ENCODE data around the gene TFEB. TPM values are rescaled to one million over a fixed set of nuclear protein-coding genes. Genes with fewer than 3 reads are reported as not detected.
"Not testable (repeated sequence)": the region's sequence is repeated elsewhere in the genome, so short reads cannot be mapped to it uniquely, and the experiment has no call there.

TFEB gene
- total RNA-seq, 2 donors from 2014 or later: 36.0 to 40.1 TPM

- no peak overlapping the region for H3K27ac Mint-ChIP-seq
- peaks cover 4% of the 10 kb centered on the region for H3K36me3 Mint-ChIP-seq
- ATAC-seq (no peak), DNase-seq (ENCODE audit: low spot score) (no peak)
- H3K4me3 Mint-ChIP-seq: no peak overlapping the region
- peaks cover 0 to 8% of the 10 kb centered on the region in 2 donors for H3K4me1 Mint-ChIP-seq (ENCODE audit: low read depth in 2 of 2)
- H3K9me3 Mint-ChIP-seq: no peaks in the 10 kb centered on the region
- no peaks in the 10 kb centered on the region for H3K27me3 Mint-ChIP-seq
Observed at GRCh38 chr6:41771058-41771983, 35.9 kb upstream of the TFEB start.

GRCh38 chr6:41770381-41771057 lies 35.1 kb upstream of the TFEB start:
- ATAC-seq: no peak
- H3K4me1 Mint-ChIP-seq (ENCODE audit: low read depth in 2 of 2): peaks cover 0 to 8% of the 10 kb centered on the region in 2 donors
- H3K4me3 Mint-ChIP-seq: no peak overlapping the region
- no peak overlapping the region for H3K27ac Mint-ChIP-seq
- no peak for DNase-seq (ENCODE audit: low spot score)
- H3K36me3 Mint-ChIP-seq: peaks cover 4% of the 10 kb centered on the region
- H3K9me3 Mint-ChIP-seq: no peaks in the 10 kb centered on the region
- H3K27me3 Mint-ChIP-seq: no peaks in the 10 kb centered on the region

DNA sequence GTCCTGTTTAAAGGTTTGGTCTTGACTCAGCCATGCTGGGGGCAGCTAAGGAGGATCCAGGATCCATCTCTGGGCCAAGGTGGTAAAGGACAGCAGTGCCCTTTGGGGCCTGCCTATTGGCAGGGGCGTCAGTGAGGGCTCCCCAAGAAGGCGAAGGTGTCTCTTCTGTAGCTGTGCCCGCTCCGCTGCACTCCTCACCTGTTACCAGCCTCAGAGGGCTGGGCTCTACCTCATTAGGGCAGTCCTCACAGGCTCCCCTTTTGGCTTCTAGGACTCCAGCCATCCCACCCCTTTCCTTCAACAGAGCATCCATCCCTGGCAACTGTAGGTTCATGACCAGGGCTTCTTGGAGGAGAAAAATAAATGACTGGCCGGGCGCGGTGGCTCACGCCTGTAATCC lies 34.0 kb upstream of the TFEB start:
- H3K9me3 Mint-ChIP-seq: no peaks in the 10 kb centered on the region
- DNase-seq (ENCODE audit: low spot score) (no peak), ATAC-seq (no peak)
- H3K27me3 Mint-ChIP-seq: no peaks in the 10 kb centered on the region
- H3K36me3 Mint-ChIP-seq: peaks cover 3% of the 10 kb centered on the region
- H3K4me1 Mint-ChIP-seq (ENCODE audit: low read depth in 2 of 2): peaks cover 0 to 8% of the 10 kb centered on the region in 2 donors
- H3K27ac Mint-ChIP-seq: no peak overlapping the region
- H3K4me3 Mint-ChIP-seq: no peak overlapping the region

DNA sequence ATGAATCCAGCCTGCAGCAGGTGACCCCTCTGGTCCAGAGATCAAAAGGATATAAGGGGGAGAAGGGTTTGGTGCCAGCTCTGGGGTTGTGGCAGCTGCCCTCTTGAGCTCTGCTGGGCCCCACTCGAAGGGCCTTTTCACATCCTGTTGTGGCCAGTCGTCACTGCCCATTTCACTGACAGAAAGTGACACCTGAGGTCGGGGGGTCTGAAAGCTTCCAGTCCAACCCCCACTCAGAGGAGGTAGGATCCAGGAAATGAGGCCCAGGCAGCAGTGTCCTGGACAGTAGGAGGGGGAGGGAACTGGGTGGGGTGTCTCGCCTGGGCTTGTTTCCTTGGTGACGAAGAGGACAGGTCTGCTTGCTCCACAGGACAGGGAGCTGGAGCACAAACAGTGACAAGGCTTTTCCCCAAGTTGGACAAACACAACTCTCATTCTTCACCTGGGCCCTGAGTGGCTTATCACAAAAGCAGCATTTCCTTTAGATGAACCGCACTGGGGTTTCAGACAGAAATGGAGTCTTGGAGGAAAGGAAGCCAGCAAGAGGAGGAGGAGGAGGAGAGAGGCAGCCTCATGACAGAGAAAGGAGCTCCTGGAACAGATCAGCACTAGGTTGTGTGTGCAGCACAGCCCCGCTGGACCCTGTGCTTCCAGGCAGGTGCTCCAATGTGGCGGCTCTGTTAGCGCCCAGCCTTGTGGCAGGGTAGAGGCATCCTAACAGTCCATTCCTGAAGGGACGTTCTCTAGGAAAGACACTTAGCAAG lies 33.3 kb upstream of the TFEB start:
- Mint-ChIP-seq H3K36me3 (no peaks in the 10 kb centered on the region), H3K4me3 (no peak overlapping the region), H3K9me3 (no peaks in the 10 kb centered on the region), H3K27me3 (no peaks in the 10 kb centered on the region), H3K27ac (no peak overlapping the region), H3K4me1 (ENCODE audit: low read depth in 2 of 2) (peaks cover 0 to 8% of the 10 kb centered on the region in 2 donors)
- DNase-seq (ENCODE audit: low spot score) (no peak), ATAC-seq (peak in 1 of 2 donors; percentile 19)

GRCh38 chr6:41767112-41767833 lies 31.9 kb upstream of the TFEB start:
- ATAC-seq: no peak
- no peak for DNase-seq (ENCODE audit: low spot score)
- Mint-ChIP-seq H3K27ac (no peak overlapping the region), H3K4me1 (ENCODE audit: low read depth in 2 of 2) (peaks cover 0 to 8% of the 10 kb centered on the region in 2 donors), H3K9me3 (no peaks in the 10 kb centered on the region), H3K36me3 (no peaks in the 10 kb centered on the region), H3K4me3 (no peak overlapping the region), H3K27me3 (no peaks in the 10 kb centered on the region)

- ATAC-seq; H3K27me3 Mint-ChIP-seq; H3K36me3 Mint-ChIP-seq; H3K9me3 Mint-ChIP-seq; H3K27ac Mint-ChIP-seq; H3K4me3 Mint-ChIP-seq; H3K4me1 Mint-ChIP-seq (ENCODE audit: low read depth in 2 of 2); DNase-seq (ENCODE audit: low spot score): not testable (repeated sequence)
Observed at GRCh38 chr6:41766043-41766664, 30.7 kb upstream of the TFEB start.

- DNase-seq (ENCODE audit: low spot score): no peak
- Mint-ChIP-seq H3K27ac (no peak overlapping the region), H3K4me3 (no peak overlapping the region), H3K27me3 (no peaks in the 10 kb centered on the region), H3K36me3 (no peaks in the 10 kb centered on the region), H3K9me3 (no peaks in the 10 kb centered on the region), H3K4me1 (ENCODE audit: low read depth in 2 of 2) (peaks cover 0 to 4% of the 10 kb centered on the region in 2 donors)
- ATAC-seq: no peak
Observed at GRCh38 chr6:41763470-41763869, 28.1 kb upstream of the TFEB start.

GRCh38 chr6:41759905-41760579 lies 24.6 kb upstream of the TFEB start:
- Mint-ChIP-seq H3K27me3 (peaks cover 0 to 3% of the 10 kb centered on the region in 2 donors), H3K27ac (no peak overlapping the region)
- peak in 1 of 2 donors; percentile 37 for ATAC-seq

DNA sequence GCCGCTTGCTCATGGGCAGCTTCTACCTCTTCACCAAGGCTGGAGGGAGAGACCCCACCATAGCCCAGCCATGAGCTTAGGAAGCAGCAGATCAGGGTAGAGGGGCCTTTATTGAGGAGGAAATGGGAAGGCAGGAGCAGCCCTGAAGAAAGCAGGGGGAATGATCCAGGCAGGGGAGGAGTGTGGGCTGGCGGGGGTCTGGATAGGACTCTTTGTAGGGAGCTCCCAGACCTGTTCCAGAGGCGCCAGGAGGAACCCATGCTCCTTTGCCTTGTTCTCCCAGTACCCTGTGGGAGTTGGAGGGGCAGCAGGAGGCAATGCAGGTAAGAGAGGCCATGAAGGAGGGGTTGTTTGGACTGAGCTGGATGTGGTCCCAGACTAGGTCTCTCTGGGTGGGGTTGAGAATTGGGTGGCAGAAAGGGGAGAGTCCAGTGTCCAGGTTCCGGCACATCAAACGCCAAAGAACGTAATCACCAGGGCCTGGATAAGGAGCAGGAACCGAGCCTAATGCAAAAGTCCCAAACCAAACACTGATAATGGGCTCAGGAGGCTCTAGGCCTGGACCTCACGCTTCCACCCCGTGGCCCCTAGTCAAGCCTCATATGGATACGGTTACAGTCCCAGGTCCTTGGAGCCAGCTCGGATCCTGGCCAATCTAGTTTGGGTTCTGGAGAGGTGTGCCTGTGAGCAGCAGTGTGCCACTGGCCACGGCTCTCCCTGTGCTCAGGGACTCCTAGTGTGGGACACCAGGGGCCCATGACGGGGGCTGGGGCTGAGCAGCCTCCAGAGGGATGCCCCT lies 23.9 kb upstream of the TFEB start:
- H3K27ac Mint-ChIP-seq: no peak overlapping the region
- no peak overlapping the region for H3K4me3 Mint-ChIP-seq
- no peaks in the 10 kb centered on the region for H3K4me1 Mint-ChIP-seq (ENCODE audit: low read depth in 2 of 2)
- DNase-seq (ENCODE audit: low spot score) (no peak), ATAC-seq (peak; percentile 7 to 29)
- H3K9me3 Mint-ChIP-seq: no peaks in the 10 kb centered on the region
- no peaks in the 10 kb centered on the region for H3K36me3 Mint-ChIP-seq
- H3K27me3 Mint-ChIP-seq: peaks cover 0 to 3% of the 10 kb centered on the region in 2 donors

More at GRCh38 chr6:41759905-41760579, 24.6 kb upstream of the TFEB start:
- H3K4me3 Mint-ChIP-seq: no peak overlapping the region
- H3K9me3 Mint-ChIP-seq: no peaks in the 10 kb centered on the region
- no peaks in the 10 kb centered on the region for H3K4me1 Mint-ChIP-seq (ENCODE audit: low read depth in 2 of 2)
- no peaks in the 10 kb centered on the region for H3K36me3 Mint-ChIP-seq
- DNase-seq (ENCODE audit: low spot score): no peak

DNA sequence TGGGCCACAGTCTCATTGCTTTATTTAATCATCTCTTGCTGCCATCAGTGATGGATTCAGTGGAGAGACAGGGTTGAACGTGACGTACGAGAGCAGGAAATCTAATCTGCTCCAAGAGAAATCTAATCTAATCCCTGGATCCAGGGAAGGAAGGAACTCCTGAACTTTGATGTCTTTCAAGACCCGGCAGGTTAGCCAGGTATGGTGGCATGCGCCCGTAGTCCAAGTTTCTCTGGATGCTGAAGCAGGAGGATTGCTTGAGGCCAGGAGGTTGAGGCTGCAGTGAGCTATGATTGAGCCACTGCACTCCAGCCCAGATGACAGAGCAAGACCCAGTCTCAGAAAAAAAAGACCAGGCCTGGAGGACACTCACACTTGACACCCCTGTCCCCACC lies 23.2 kb upstream of the TFEB start:
- H3K27ac Mint-ChIP-seq: no peak overlapping the region
- H3K4me1 Mint-ChIP-seq (ENCODE audit: low read depth in 2 of 2): no peaks in the 10 kb centered on the region
- ATAC-seq (no peak), DNase-seq (ENCODE audit: low spot score) (no peak)
- no peak overlapping the region for H3K4me3 Mint-ChIP-seq
- H3K9me3 Mint-ChIP-seq: no peaks in the 10 kb centered on the region
- peaks cover 0 to 3% of the 10 kb centered on the region in 2 donors for H3K27me3 Mint-ChIP-seq
- no peaks in the 10 kb centered on the region for H3K36me3 Mint-ChIP-seq

GRCh38 chr6:41757931-41758640 lies 22.7 kb upstream of the TFEB start:
- ATAC-seq (no peak), DNase-seq (ENCODE audit: low spot score) (no peak)
- Mint-ChIP-seq H3K27ac (no peak overlapping the region), H3K36me3 (no peaks in the 10 kb centered on the region), H3K9me3 (no peaks in the 10 kb centered on the region), H3K4me1 (ENCODE audit: low read depth in 2 of 2) (no peaks in the 10 kb centered on the region), H3K27me3 (peaks cover 3 to 4% of the 10 kb centered on the region in 2 donors), H3K4me3 (no peak overlapping the region)

All from natural killer cell treated with Interleukin-12 subunit alpha and Interleukin-12 subunit beta and Interleukin-15 and Interleukin-18, amount 100 ng/mL, for 72 hours (primary cell).